GM19397 (cell line): Measurements from ENCODE around the gene HASPIN.
"Not testable (repeated sequence)": the region's sequence is repeated elsewhere in the genome, so short reads cannot be mapped to it uniquely, and the experiment has no call there.

ENCODE experiments used
- ATAC-seq: cut with Tn5 transposase; IDR thresholded peaks from one replicate; pipeline ENCODE4 v1.9.1; 2021; ENCODE audit warnings: mild to moderate bottlenecking, moderate library complexity; ENCODE audit not compliant: unreplicated experiment

Gene HASPIN

DNA sequence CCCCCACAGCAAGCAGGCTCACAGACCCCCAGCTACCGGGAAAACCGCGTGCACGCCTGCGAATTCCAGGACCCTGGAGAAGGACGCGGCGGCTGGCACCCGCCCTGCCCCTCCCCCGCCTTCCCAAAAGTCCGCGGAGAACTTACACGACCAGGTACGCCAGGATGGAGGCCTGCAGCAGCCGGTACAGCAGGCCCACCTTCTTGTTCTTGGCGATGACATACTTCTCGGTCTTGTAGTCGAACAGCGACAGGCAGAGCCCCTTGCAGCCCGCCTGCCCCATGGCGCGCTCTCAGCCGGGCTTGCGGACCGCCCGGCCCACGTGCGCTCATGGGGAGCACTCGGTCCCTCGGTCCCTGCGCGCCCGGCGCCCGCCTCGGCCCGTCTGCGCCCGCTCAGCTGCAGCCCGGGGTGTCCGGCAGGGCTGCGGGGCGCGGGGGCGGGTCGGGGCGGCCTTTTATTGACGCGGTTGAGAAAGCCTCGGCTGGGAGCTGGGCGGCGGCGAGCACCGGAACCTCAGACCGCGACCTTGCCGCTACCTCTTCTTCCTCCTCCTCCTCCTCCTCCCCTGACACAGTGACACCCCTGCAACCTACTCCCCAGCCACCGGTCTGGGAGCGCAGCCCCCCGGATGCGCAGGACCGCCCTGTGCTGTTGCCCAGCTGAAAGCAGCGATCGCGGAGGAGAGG lies 27.8 kb upstream of the HASPIN start, which contains the start of gene P2RX5:
Gene P2RX5, minus strand, starts transcription at position 433 of the 689 bp plus-strand sequence. Its CDS starts 150 bp downstream, at position 283.
- ATAC-seq, result peak; percentile 46

DNA sequence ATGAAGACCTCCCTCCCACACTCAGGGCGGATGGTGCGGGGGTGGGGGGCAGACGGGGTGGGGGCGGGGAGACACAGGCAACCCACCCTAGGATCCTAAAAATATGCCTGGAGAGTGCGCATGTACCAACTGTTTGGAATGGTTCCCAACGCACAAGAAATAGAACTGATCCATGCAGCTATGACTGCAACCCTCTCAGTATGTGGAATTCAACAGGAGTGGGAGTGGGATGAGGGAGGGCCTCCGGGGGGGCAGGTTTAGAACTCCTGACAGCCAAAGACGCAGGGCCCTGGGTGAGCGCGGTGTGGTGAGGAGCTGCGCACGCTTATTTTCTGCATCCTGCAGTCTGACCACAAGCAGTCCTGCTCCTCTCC lies 26.6 kb upstream of the HASPIN start:
- ATAC-seq, result no peak

DNA sequence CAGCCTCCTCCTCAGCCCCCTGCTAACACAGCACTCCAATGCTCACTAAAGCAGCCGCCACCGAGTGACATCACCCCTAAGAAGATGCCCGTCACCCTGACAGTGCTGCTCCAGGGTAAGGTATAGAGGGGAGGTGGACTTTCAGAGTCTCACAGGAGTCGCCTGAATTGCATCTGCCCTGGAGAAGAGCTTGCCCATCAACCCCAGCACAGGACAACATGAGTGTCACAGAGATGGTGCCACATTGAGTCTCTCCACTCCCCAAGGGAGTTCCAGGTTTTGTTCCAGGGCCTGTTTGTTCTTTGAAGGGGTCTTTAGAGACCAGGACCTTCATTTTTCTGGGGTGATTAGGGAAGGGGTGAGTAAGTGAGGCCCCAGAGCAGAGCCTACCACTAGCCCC lies 25.6 kb upstream of the HASPIN start:
- no peak for ATAC-seq

DNA sequence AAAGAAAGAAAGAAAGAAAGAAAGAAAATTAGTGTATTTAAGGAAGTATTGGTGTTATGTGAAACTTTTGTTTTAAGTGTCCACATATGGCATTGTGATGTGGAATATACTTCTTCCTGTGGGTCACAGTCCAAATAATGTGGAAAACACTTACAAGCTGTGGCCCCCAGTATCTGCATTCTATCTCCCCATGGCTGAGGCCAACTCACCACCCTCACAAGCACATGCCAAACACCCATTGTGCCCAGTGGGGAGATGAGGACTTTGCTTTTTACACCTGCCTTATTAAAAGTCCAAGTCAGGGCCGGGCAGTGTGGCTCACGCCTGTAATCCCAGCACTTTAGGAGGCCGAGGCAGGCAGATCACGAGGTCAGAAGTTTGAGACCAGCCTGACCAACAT lies 23.8 kb upstream of the HASPIN start:
- no peak for ATAC-seq

DNA sequence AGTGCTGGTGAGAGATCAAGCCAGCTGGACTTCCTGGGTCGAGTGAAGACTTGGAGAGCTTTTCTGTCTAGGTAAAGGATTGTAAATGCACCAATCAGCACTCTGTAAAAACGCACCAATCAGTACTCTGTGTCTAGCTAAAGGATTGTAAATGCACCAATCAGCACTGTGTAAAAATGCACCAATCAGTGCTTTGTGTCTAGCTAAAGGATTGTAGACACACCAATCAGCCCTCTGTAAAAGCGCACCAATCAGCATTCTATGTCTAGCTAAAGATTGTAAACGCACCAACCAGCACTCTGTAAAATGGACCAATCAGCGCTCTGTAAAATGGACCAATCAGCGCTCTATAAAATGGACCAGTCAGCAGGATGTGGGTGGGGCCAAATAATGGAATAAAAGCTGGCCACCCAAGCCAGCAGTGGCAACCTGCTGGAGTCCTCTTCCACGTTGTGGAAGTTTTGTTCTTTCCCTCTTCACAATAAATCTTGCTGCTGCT lies 21.6 kb upstream of the HASPIN start:
- not testable (repeated sequence) for ATAC-seq

DNA sequence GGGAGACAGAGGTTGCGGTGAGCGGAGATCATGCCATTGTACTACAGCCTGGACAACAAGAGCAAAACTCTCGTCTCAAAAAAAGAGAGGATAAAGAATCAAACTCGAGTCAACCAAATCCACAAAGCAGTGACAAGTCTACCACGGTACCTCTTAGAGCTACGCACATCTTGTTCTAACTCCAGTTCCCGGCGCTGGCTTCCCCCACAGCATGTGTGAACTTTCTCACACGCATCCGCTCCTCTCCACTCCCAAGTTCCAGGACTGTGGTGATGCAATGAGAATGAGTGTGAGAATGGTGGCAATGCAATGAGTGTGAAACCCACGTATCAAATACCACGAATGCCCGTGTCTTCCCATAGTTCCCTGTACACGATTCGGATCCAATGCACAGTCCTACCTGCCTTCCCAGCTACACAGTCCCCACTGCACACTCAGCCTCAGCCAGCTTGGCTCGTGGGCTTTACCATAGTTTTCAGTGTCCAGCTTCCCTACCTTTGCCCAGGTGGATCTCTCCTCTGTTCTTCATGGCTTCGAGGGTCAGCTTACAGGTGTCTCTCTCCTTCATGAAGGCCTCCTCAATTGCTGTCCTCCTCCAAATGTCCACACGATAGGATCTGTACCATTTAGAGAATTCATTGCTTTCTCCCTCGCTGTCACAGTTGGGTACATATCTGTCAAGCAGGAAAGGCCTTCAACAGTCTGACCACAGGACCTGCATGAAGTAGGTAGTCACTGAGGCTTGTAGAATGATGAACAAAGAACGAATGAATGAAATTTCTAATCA lies 18.6 kb upstream of the HASPIN start:
- ATAC-seq, result no peak

DNA sequence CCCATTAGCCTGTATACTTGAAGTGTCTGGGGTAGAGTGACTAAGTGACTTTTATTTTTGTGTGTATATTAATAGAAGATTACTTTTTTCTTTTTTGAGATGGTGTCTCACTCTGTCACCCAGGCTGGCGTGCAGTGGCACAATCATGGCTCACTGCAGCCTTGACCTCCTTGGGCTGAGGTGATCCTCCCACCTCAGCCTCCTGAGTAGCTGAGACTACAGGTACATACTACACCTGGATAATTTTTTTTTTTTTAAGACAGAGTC lies 18.1 kb upstream of the HASPIN start:
- ATAC-seq, result not testable (repeated sequence)

DNA sequence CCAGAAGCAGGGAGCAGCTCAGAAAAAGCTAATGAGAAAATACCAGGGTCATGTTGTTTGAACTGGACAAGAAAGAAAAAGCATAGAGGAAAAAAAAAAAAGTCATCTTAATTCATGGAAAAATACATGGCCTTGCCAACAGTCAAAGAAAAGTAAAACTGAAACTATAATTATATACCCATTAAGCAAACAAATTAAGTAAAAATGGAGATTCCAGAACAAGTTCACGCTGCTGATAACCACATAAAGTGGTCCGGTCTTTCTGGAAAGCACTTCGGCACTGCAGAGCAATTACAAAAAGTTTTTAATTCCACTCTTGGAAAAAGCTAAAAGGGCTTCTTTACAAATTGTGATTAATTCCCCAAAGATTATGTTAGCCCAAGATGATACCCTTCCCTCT lies 15.3 kb upstream of the HASPIN start:
- ATAC-seq, result no peak

DNA sequence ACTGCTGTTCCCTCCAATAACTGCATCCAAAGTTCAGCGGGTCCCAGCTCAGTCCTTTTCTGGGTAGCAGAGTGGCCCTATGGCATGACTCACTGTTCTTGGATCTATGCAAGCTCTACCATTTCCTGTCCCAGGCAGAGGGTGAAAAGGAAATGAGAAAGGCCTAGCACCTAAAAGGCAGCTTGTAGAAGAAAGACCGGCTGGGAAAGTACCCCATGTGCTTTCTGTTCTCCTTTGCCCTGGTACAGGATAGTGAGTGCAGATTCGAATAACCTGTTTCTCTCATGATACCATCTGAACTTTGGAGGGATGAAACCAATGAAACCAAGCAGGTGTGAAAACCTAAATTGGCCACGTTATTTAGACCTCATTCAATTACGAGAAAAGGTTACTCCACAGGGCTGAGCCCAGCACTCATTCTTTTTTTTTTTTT lies 12.7 kb upstream of the HASPIN start:
- peak; percentile 91 for ATAC-seq

DNA sequence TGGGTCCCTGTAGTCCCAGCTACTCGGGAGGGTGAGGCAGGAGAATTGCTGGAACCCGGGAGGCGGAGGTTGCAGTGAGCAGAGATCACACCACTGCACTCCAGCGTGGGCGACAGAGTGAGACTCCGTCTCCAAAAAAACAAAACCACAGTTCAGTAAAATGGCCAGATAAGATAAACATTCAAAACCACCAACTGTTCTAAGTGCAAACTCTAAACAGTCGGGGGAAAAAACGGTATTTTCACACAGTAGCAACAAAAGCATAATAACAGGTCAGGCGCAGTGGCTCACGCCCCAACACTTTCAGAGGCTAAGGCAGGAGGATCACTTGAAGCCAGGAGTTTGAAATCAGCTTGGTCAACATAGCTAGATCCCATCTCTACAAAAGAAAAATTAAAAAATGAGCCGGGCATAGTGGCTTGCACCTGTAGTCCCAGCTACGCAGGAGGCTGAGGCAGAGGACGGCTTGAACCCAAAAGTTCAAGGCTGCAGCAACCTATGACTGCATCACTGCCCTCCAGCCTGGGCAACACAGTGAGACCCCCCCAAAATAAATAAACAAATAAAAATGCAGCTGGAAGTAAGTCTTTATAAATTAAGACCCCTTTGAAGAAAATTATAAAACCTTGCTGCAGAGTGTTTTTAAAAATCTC lies 10.8 kb upstream of the HASPIN start:
- no peak for ATAC-seq

DNA sequence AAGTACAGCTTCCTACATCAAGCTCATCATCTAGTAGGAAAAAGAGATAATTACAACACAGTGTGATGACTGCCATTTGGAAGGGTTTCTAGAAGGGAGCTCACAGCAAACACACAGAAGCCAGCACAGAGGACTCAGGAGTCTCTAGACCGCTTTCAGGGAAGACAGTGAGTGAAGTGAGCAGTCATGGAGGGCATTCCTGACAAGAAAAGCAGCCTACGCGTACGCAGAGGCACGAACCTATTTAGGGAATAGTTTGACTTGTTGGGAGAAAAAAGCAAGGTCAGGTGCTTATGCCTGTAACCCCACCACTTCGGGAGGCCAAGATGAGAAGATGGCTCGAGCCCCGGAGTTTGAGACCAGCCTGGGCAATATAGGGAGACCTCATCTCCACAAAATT lies 8.4 kb upstream of the HASPIN start:
- no peak for ATAC-seq

DNA sequence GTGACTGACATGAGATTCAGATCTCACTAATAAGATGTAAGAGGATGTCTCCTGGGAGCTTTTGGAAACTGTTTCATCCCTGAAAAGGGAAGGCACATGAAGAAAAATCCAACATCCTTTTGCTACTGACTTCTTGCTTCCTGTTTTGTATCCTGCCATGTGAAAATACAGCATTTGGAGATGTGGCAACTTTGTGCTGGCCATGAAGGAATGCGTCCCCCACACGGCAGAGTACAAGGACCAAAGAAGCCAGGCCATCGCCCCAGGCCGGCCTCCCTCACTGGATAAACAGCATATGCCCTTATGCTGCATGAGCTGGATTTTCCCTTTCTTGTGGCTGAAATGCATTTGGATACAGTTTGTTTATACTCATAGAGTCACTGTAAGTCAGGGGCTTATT lies 5.5 kb upstream of the HASPIN start:
- ATAC-seq, result no peak

DNA sequence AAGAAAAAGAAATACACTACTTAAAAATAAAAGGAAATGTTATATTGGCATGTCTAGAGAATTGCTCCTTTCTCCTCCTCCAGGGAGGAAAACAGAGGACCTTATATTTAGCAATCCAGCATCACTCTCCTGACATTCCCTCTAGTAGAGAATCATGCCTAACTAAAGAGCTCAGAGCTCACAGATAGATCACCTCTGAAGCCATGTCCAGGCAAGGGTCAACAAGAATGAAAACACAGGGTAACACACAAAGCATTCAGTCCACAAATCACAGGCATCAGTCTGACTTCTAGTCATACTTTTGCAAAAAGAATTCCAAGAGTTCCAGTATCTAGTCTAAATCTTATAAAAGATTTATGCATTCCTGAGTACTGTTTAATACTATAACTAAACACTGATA lies 4.4 kb upstream of the HASPIN start:
- ATAC-seq, result no peak

DNA sequence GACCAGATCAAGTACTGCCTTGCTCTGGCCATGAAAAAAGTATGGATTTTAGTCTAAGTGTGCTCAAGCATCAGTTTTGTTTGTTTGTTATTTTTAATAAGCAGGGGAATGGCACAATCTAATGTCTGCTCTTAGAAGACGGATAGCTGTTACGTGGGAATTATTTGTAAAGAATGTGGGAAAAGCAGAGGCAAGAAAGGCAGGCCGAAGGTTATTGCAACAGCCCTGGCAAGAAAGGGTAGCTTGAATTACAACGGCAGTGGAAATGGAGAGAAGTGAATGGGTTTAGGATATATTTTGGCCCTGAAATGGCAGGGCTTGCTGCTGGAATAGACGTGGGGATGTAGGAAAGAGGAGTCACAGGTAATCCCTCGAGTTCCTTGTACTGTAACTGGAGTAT lies 987 bp upstream of the HASPIN start:
- ATAC-seq, result no peak

DNA sequence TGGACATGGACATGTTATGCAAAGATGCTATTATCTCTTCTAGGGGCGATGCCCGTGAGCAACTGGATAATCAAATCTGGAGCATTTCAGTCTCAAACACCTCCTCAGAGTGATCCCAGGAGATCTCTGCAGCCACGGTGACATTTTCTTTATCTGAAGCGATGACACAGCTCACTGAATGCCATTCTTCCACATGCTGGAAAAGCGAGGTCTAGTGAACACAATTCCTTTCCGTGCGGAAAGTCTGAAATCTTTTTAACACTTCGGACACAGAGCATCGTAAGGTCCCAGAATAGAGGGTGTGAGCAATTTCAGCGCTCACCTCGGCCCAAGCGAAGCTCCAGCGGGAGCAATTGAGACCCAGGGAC lies 531 bp upstream of the HASPIN start:
- no peak for ATAC-seq

DNA sequence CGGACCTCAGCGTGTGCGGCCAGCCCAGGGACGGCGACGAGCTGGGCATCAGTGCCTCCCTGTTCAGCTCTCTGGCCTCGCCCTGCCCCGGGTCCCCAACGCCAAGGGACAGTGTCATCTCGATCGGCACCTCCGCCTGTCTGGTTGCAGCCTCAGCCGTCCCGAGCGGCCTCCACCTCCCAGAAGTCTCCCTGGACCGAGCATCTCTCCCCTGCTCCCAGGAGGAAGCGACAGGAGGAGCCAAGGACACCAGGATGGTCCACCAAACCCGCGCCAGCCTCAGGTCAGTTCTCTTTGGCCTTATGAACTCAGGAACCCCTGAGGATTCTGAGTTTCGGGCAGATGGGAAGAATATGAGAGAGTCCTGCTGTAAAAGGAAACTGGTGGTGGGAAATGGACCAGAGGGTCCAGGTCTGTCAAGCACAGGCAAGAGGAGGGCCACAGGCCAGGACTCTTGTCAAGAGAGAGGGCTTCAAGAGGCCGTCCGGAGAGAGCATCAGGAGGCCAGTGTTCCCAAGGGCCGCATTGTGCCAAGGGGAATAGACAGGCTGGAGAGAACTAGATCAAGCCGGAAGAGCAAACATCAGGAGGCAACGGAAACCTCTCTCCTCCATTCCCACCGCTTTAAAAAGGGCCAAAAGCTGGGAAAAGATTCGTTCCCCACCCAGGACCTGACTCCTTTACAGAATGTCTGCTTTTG lies 825 bp downstream of the HASPIN start:
- no peak for ATAC-seq

DNA sequence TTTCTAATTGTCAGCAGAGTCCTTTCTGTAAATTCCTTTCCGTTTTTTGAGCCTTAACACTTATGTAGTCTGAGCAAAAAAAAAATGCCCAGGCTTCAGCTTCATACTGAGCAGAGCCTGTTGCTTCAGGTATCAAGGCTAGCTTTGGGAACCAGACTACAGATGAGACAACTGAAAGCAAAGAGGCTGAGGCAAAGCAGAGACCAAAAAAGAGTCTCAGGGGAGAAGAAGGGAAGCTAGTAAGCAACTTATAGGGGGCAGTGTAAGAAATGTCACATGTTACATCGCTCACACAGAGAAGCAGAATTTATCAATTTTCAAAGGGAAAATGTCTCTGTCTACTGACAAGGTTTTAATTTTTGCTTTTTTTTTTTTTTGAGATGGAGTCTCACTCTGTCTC lies 3.3 kb downstream of the HASPIN start:
- no peak for ATAC-seq

DNA sequence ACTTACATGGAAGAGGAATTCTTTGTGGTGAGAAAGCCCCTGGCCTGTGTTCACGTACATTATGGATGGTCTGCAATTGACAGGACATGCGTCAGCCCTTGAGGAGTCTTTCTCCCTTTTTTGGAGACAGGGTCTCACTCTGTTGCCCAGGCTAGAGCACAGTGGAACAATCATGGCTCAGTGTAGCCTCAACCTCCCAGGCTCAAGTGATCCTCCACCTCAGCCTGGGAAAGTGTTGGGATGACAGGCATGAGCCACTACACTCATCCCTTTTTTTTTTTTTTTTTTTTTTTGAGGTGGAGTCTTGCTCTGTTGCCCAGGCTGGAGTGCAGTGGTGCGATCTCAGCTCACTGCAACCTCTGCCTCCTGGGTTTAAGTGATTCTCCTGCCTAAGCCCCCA lies 4.4 kb downstream of the HASPIN start:
- not testable (repeated sequence) for ATAC-seq

DNA sequence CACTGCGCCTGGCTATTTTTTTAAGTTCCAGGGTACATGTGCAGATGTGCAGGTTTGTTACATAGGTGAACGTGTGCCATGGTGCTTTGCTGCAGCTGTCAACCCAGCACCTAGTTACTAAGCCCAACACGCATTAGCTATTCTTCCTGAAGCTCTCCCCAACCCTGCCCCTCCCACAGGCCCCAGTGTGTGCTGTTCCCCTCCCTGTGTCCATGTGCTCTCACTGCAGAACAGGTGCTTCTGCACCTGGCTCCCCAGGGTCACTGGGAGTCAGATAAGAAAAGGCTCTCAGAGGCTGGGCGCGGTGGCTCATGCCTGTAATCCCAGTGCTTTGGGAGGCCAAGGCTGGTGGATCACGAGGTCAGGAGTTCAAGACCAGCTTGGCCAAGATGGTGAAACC lies 6.2 kb downstream of the HASPIN start:
- no peak for ATAC-seq

DNA sequence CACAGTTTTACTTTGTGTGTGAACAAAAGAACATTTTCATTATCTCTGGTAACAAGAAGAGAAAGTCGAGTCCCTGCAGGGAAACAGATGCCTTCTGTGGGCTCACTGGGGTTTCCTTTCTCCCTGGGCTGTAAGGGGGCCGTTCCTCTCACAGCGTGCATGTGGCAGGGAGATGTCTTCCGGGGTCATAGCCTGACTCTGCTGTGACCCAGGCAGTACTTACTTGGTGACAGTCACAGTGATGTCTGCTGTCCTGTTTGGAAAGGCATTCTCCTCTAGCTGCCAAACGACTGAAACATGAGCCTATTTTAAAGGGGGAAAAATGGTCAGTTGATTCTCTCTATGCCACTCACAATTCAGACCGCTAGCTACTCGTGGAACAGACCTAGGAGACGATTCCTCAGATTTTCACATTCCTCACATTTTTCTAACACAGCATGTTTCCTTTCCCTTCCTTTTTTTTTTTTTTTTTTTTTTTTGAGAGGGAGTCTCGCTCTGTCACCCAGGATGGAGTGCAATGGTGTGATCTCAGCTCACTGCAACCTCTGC lies 7.3 kb downstream of the HASPIN start:
- ATAC-seq, result no peak

DNA sequence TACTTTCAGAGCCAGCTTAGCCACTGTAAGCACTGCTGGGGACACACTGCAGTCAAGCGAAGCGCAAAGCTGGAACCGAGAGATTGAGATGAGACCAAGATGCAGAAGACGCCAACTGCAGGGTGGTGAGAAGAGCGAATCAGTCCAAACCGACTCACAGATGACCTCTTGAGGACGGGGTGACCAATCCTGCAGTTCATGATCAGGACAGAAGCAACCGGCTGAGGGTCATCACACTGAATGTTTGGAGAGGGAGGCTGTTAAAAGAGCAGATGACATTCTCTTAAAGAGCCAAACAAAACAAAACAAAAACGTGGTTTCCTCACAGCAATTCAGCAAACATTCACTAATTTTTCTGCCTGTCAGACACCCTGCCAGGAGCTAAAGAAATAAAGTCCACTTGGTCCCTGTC lies 8.5 kb downstream of the HASPIN start:
- peak; percentile 60 for ATAC-seq
